Dedifferentiated amniotic fluid mesenchymal stem cell (primary cell): ENCODE data around the gene TUBGCP6.
A peak's percentile ranks its signal among the peaks of the same experiment; 100 is the strongest.

Source experiments
- DNase-seq: peaks from one replicate; pipeline ENCODE4 v3.0.0-alpha.2; 2016; ENCODE audit errors: extremely low spot score

TUBGCP6 gene

GRCh38 chr22:50264104-50264745 is 19.4 kb upstream of the TUBGCP6 start:
- no peak for DNase-seq

GRCh38 chr22:50262973-50263617 is 18.3 kb upstream of the TUBGCP6 start:
- no peak for DNase-seq

GRCh38 chr22:50262460-50262911 is 17.7 kb upstream of the TUBGCP6 start:
- no peak for DNase-seq

- no peak for DNase-seq
Observed at GRCh38 chr22:50261615-50262459, 17.0 kb upstream of the TUBGCP6 start, which contains the start of gene MAPK12. TSS of gene MAPK12 (minus strand) at chr22:50261683. CDS start at chr22:50261509, 174 bp downstream.

GRCh38 chr22:50260801-50261614 is 16.2 kb upstream of the TUBGCP6 start:
- no peak for DNase-seq

- DNase-seq, result no peak
Observed at GRCh38 chr22:50260434-50260800, 15.6 kb upstream of the TUBGCP6 start.

GRCh38 chr22:50259302-50259701 is 14.5 kb upstream of the TUBGCP6 start:
- DNase-seq, result no peak

GRCh38 chr22:50258361-50259292 is 13.8 kb upstream of the TUBGCP6 start:
- no peak for DNase-seq

GRCh38 chr22:50257451-50258360 is 12.9 kb upstream of the TUBGCP6 start:
- no peak for DNase-seq

GRCh38 chr22:50257041-50257440 is 12.2 kb upstream of the TUBGCP6 start:
- no peak for DNase-seq

GRCh38 chr22:50256258-50256862 is 11.5 kb upstream of the TUBGCP6 start:
- DNase-seq, result no peak

GRCh38 chr22:50255607-50256006 is 10.8 kb upstream of the TUBGCP6 start:
- no peak for DNase-seq

- DNase-seq, result no peak
Observed at GRCh38 chr22:50255099-50255498, 10.3 kb upstream of the TUBGCP6 start.

GRCh38 chr22:50253941-50254340 is 9.1 kb upstream of the TUBGCP6 start:
- no peak for DNase-seq

- DNase-seq, result no peak
Observed at GRCh38 chr22:50253046-50253915, 8.5 kb upstream of the TUBGCP6 start.

- peak; percentile 48 for DNase-seq
Observed at GRCh38 chr22:50252082-50253045, 7.5 kb upstream of the TUBGCP6 start.
